Stimulated activated CD4-positive, alpha-beta T cell treated with anti-CD3 and anti-CD28 coated beads, Interleukin-15, amount 100 ng/mL, for 1 hour (primary cell): ENCODE results near the gene TOM1L1.
A peak's percentile ranks its signal among the peaks of the same experiment; 100 is the strongest.

Source experiments
- DNase-seq, 2 donors: peaks; one replicate each; pipeline ENCODE4 v3.0.0-alpha.2; 2020; ENCODE audit warnings: low read depth in 1 of 2, low spot score in 1 of 2

TOM1L1 gene

GRCh38 chr17:54945231-54945630 lies 44.6 kb downstream of the TOM1L1 start:
- DNase-seq: no peak

- DNase-seq: no peak
These were observed 45.0 kb downstream of the TOM1L1 start for GRCh38 chr17:54945671-54946070.

GRCh38 chr17:54947396-54947795 lies 46.7 kb downstream of the TOM1L1 start:
- no peak for DNase-seq

- no peak for DNase-seq
These were observed 47.7 kb downstream of the TOM1L1 start for GRCh38 chr17:54948380-54948779.

- DNase-seq: no peak
These were observed 49.5 kb downstream of the TOM1L1 start for GRCh38 chr17:54950116-54950515.

GRCh38 chr17:54951286-54951685 lies 50.6 kb downstream of the TOM1L1 start:
- no peak for DNase-seq

- no peak for DNase-seq
These were observed 56.1 kb downstream of the TOM1L1 start for GRCh38 chr17:54956791-54957190.

GRCh38 chr17:54967621-54968261 lies 67.1 kb downstream of the TOM1L1 start:
- no peak for DNase-seq

GRCh38 chr17:54968262-54968987 lies 67.8 kb downstream of the TOM1L1 start, which contains the start of the genes COX11 and STXBP4:
Gene COX11 (minus strand): TSS chr17:54968654. CDS start chr17:54968646, 8 bp downstream.
Gene STXBP4 (plus strand): TSS chr17:54968765. CDS start chr17:54986220, 17,455 bp downstream.
- DNase-seq: peak; percentile 88 to 90

- peak in 1 of 2 donors; percentile 13 for DNase-seq
These were observed 68.3 kb downstream of the TOM1L1 start for GRCh38 chr17:54968988-54969332.

GRCh38 chr17:54969658-54970572 lies 69.3 kb downstream of the TOM1L1 start:
- DNase-seq: no peak

GRCh38 chr17:54971147-54971546 lies 70.5 kb downstream of the TOM1L1 start:
- no peak for DNase-seq

GRCh38 chr17:54971901-54972300 lies 71.2 kb downstream of the TOM1L1 start:
- DNase-seq: no peak

GRCh38 chr17:54972406-54973138 lies 71.9 kb downstream of the TOM1L1 start:
- no peak for DNase-seq

GRCh38 chr17:54974759-54975158 lies 74.1 kb downstream of the TOM1L1 start:
- no peak for DNase-seq

- no peak for DNase-seq
These were observed 75.7 kb downstream of the TOM1L1 start for GRCh38 chr17:54976316-54976715.

- no peak for DNase-seq
These were observed 77.1 kb downstream of the TOM1L1 start for GRCh38 chr17:54977744-54978143.

- DNase-seq: no peak
These were observed 79.0 kb downstream of the TOM1L1 start for GRCh38 chr17:54979657-54980056.

- no peak for DNase-seq
These were observed 79.7 kb downstream of the TOM1L1 start for GRCh38 chr17:54980375-54980774.

GRCh38 chr17:54982399-54982798 lies 81.7 kb downstream of the TOM1L1 start:
- DNase-seq: no peak

- no peak for DNase-seq
These were observed 82.6 kb downstream of the TOM1L1 start for GRCh38 chr17:54983260-54983659.
